Measurements from ENCODE around the gene SLC35E4. TPM values are rescaled to one million over a fixed set of nuclear protein-coding genes. Genes with fewer than 3 reads are reported as not detected.

Gene SLC35E4
- total and polyA plus RNA-seq, 4 donors = 2.1 to 6.2 (median 3.7) TPM

GRCh38 chr22:30607939-30608338 lies 27.6 kb upstream of the SLC35E4 start:
- intact Hi-C loops (cut with DNase I) = no loop called here
- no peak overlapping the region for H3K27ac ChIP-seq (ENCODE audit: low read depth in 1 of 2, low read length in 2 of 2)
- WGBS, 2 donors = 86% methylated on average over 7 of the region's 7 CpGs

GRCh38 chr22:30609260-30610185 lies 26.1 kb upstream of the SLC35E4 start:
- DNase-seq = peak in 1 of 2 donors; percentile 71
- intact Hi-C loops (cut with DNase I) = no loop called here
- Histone ChIP-seq H3K27me3 (ENCODE audit: control insufficient read depth in 1 of 2, insufficient read depth in 2 of 2, low read length in 1 of 2) (no peaks in the 10 kb centered on the region), H3K4me1 (ENCODE audit: control insufficient read depth in 1 of 2, insufficient read depth in 2 of 2, low read length in 2 of 2) (no peaks in the 10 kb centered on the region), H3K27ac (ENCODE audit: low read depth in 1 of 2, low read length in 2 of 2) (no peak overlapping the region), H3K9me3 (ENCODE audit: control insufficient read depth, low read length) (no peaks in the 10 kb centered on the region), H3K36me3 (ENCODE audit: control insufficient read depth in 1 of 2, insufficient read depth in 2 of 2, low read length in 1 of 2) (no peaks in the 10 kb centered on the region), H3K4me3 (ENCODE audit: low read length in 2 of 2) (no peak overlapping the region)
- peak; percentile 53 for ATAC-seq (ENCODE audit: low FRiP score)
- 70% methylated on average over 17 of the region's 17 CpGs for WGBS, 2 donors

More at GRCh38 chr22:30607939-30608338, 27.6 kb upstream of the SLC35E4 start:
- Histone ChIP-seq H3K36me3 (ENCODE audit: control insufficient read depth in 1 of 2, insufficient read depth in 2 of 2, low read length in 1 of 2) (no peaks in the 10 kb centered on the region), H3K4me1 (ENCODE audit: control insufficient read depth in 1 of 2, insufficient read depth in 2 of 2, low read length in 2 of 2) (no peaks in the 10 kb centered on the region), H3K4me3 (ENCODE audit: low read length in 2 of 2) (no peak overlapping the region), H3K27me3 (ENCODE audit: control insufficient read depth in 1 of 2, insufficient read depth in 2 of 2, low read length in 1 of 2) (no peaks in the 10 kb centered on the region), H3K9me3 (ENCODE audit: control insufficient read depth, low read length) (no peaks in the 10 kb centered on the region)
- ATAC-seq (ENCODE audit: low FRiP score) (no peak), DNase-seq (no peak)

GRCh38 chr22:30610299-30610698 lies 25.3 kb upstream of the SLC35E4 start:
- 81% methylated on average over 7 of the region's 7 CpGs for WGBS, 2 donors
- no peak overlapping the region for H3K27ac ChIP-seq (ENCODE audit: low read depth in 1 of 2, low read length in 2 of 2)
- no peaks in the 10 kb centered on the region for H3K4me1 ChIP-seq (ENCODE audit: control insufficient read depth in 1 of 2, insufficient read depth in 2 of 2, low read length in 2 of 2)
- intact Hi-C loops (cut with DNase I) = no loop called here
- DNase-seq (peak in 1 of 2 donors; percentile 86), ATAC-seq (ENCODE audit: low FRiP score) (no peak)
- H3K4me3 ChIP-seq (ENCODE audit: low read length in 2 of 2) = no peak overlapping the region
- no peaks in the 10 kb centered on the region for H3K27me3 ChIP-seq (ENCODE audit: control insufficient read depth in 1 of 2, insufficient read depth in 2 of 2, low read length in 1 of 2)
- no peaks in the 10 kb centered on the region for H3K36me3 ChIP-seq (ENCODE audit: control insufficient read depth in 1 of 2, insufficient read depth in 2 of 2, low read length in 1 of 2)
- no peaks in the 10 kb centered on the region for H3K9me3 ChIP-seq (ENCODE audit: control insufficient read depth, low read length)

GRCh38 chr22:30611197-30611596 lies 24.4 kb upstream of the SLC35E4 start:
- no peaks in the 10 kb centered on the region for H3K36me3 ChIP-seq (ENCODE audit: control insufficient read depth in 1 of 2, insufficient read depth in 2 of 2, low read length in 1 of 2)
- H3K4me3 ChIP-seq (ENCODE audit: low read length in 2 of 2) = no peak overlapping the region
- no peak overlapping the region for H3K27ac ChIP-seq (ENCODE audit: low read depth in 1 of 2, low read length in 2 of 2)
- no peaks in the 10 kb centered on the region for H3K27me3 ChIP-seq (ENCODE audit: control insufficient read depth in 1 of 2, insufficient read depth in 2 of 2, low read length in 1 of 2)
- no peaks in the 10 kb centered on the region for H3K9me3 ChIP-seq (ENCODE audit: control insufficient read depth, low read length)
- 95 to 98% methylated on average over 3 of the region's 3 CpGs for WGBS, 2 donors
- intact Hi-C loops (cut with DNase I) = no loop called here
- ATAC-seq (ENCODE audit: low FRiP score) = no peak
- DNase-seq = no peak
- no peaks in the 10 kb centered on the region for H3K4me1 ChIP-seq (ENCODE audit: control insufficient read depth in 1 of 2, insufficient read depth in 2 of 2, low read length in 2 of 2)

- WGBS, 2 donors = 89 to 97% methylated on average over 8 of the region's 8 CpGs
- no peak overlapping the region for H3K27ac ChIP-seq (ENCODE audit: low read depth in 1 of 2, low read length in 2 of 2)
- H3K27me3 ChIP-seq (ENCODE audit: control insufficient read depth in 1 of 2, insufficient read depth in 2 of 2, low read length in 1 of 2) = no peaks in the 10 kb centered on the region
- H3K36me3 ChIP-seq (ENCODE audit: control insufficient read depth in 1 of 2, insufficient read depth in 2 of 2, low read length in 1 of 2) = no peaks in the 10 kb centered on the region
- ATAC-seq (ENCODE audit: low FRiP score) = no peak
- DNase-seq = no peak
- intact Hi-C loops (cut with DNase I) = no loop called here
- H3K4me1 ChIP-seq (ENCODE audit: control insufficient read depth in 1 of 2, insufficient read depth in 2 of 2, low read length in 2 of 2) = no peaks in the 10 kb centered on the region
- H3K4me3 ChIP-seq (ENCODE audit: low read length in 2 of 2) = no peak overlapping the region
- H3K9me3 ChIP-seq (ENCODE audit: control insufficient read depth, low read length) = no peaks in the 10 kb centered on the region
Measured at GRCh38 chr22:30612789-30613188, 22.8 kb upstream of the SLC35E4 start.

- Histone ChIP-seq H3K4me1 (ENCODE audit: control insufficient read depth in 1 of 2, insufficient read depth in 2 of 2, low read length in 2 of 2) (no peaks in the 10 kb centered on the region), H3K4me3 (ENCODE audit: low read length in 2 of 2) (no peak overlapping the region), H3K9me3 (ENCODE audit: control insufficient read depth, low read length) (no peaks in the 10 kb centered on the region), H3K27me3 (ENCODE audit: control insufficient read depth in 1 of 2, insufficient read depth in 2 of 2, low read length in 1 of 2) (no peaks in the 10 kb centered on the region), H3K27ac (ENCODE audit: low read depth in 1 of 2, low read length in 2 of 2) (no peak overlapping the region), H3K36me3 (ENCODE audit: control insufficient read depth in 1 of 2, insufficient read depth in 2 of 2, low read length in 1 of 2) (no peaks in the 10 kb centered on the region)
- intact Hi-C loops (cut with DNase I) = no loop called here
- ATAC-seq (ENCODE audit: low FRiP score) = no peak
- 89 to 95% methylated on average over 7 of the region's 7 CpGs for WGBS, 2 donors
- no peak for DNase-seq
Measured at GRCh38 chr22:30614268-30614667, 21.3 kb upstream of the SLC35E4 start.

GRCh38 chr22:30614879-30615278 lies 20.7 kb upstream of the SLC35E4 start:
- no peak for DNase-seq
- no peaks in the 10 kb centered on the region for H3K27me3 ChIP-seq (ENCODE audit: control insufficient read depth in 1 of 2, insufficient read depth in 2 of 2, low read length in 1 of 2)
- no peak overlapping the region for H3K27ac ChIP-seq (ENCODE audit: low read depth in 1 of 2, low read length in 2 of 2)
- no peaks in the 10 kb centered on the region for H3K9me3 ChIP-seq (ENCODE audit: control insufficient read depth, low read length)
- H3K4me3 ChIP-seq (ENCODE audit: low read length in 2 of 2) = no peak overlapping the region
- no peaks in the 10 kb centered on the region for H3K36me3 ChIP-seq (ENCODE audit: control insufficient read depth in 1 of 2, insufficient read depth in 2 of 2, low read length in 1 of 2)
- no peaks in the 10 kb centered on the region for H3K4me1 ChIP-seq (ENCODE audit: control insufficient read depth in 1 of 2, insufficient read depth in 2 of 2, low read length in 2 of 2)
- intact Hi-C loops (cut with DNase I) = no loop called here
- ATAC-seq (ENCODE audit: low FRiP score) = no peak

GRCh38 chr22:30615543-30615954 lies 20.0 kb upstream of the SLC35E4 start:
- Histone ChIP-seq H3K9me3 (ENCODE audit: control insufficient read depth, low read length) (no peaks in the 10 kb centered on the region), H3K4me3 (ENCODE audit: low read length in 2 of 2) (no peak overlapping the region), H3K27ac (ENCODE audit: low read depth in 1 of 2, low read length in 2 of 2) (no peak overlapping the region), H3K36me3 (ENCODE audit: control insufficient read depth in 1 of 2, insufficient read depth in 2 of 2, low read length in 1 of 2) (no peaks in the 10 kb centered on the region), H3K27me3 (ENCODE audit: control insufficient read depth in 1 of 2, insufficient read depth in 2 of 2, low read length in 1 of 2) (no peaks in the 10 kb centered on the region), H3K4me1 (ENCODE audit: control insufficient read depth in 1 of 2, insufficient read depth in 2 of 2, low read length in 2 of 2) (no peaks in the 10 kb centered on the region)
- 85 to 86% methylated on average over 7 of the region's 7 CpGs for WGBS, 2 donors
- DNase-seq (no peak), ATAC-seq (ENCODE audit: low FRiP score) (no peak)
- intact Hi-C loops (cut with DNase I) = no loop called here

GRCh38 chr22:30617819-30618218 lies 17.8 kb upstream of the SLC35E4 start:
- Histone ChIP-seq H3K4me3 (ENCODE audit: low read length in 2 of 2) (no peak overlapping the region), H3K9me3 (ENCODE audit: control insufficient read depth, low read length) (no peaks in the 10 kb centered on the region), H3K27me3 (ENCODE audit: control insufficient read depth in 1 of 2, insufficient read depth in 2 of 2, low read length in 1 of 2) (no peaks in the 10 kb centered on the region), H3K27ac (ENCODE audit: low read depth in 1 of 2, low read length in 2 of 2) (no peak overlapping the region), H3K4me1 (ENCODE audit: control insufficient read depth in 1 of 2, insufficient read depth in 2 of 2, low read length in 2 of 2) (no peaks in the 10 kb centered on the region), H3K36me3 (ENCODE audit: control insufficient read depth in 1 of 2, insufficient read depth in 2 of 2, low read length in 1 of 2) (no peaks in the 10 kb centered on the region)
- WGBS, 2 donors = 88 to 94% methylated on average over 6 of the region's 6 CpGs
- DNase-seq = no peak
- intact Hi-C loops (cut with DNase I) = no loop called here
- no peak for ATAC-seq (ENCODE audit: low FRiP score)

Data from aorta (tissue), 5 donors.